ENCODE measurements around the gene CMSS1. TPM values are rescaled to one million over a fixed set of nuclear protein-coding genes. Genes with fewer than 3 reads are reported as not detected.
A peak's percentile ranks its signal among the peaks of the same experiment; 100 is the strongest.

Gene CMSS1
- total and polyA plus RNA-seq, 2 of the 13 experiments (the other 11 are each of a cell fraction or from before 2014, with no cell fraction given): 6.4 to 48.7 TPM

GRCh38 chr3:99901200-99901926, 83.7 kb downstream of the CMSS1 start (continued):
- no peak for TF ChIP-seq ZNF367 (CRISPR knock-in tag; IDR thresholded peaks at IDR 0.05; ENCODE audit: borderline replicate concordance)
- TF ChIP-seq, protein P1, sequence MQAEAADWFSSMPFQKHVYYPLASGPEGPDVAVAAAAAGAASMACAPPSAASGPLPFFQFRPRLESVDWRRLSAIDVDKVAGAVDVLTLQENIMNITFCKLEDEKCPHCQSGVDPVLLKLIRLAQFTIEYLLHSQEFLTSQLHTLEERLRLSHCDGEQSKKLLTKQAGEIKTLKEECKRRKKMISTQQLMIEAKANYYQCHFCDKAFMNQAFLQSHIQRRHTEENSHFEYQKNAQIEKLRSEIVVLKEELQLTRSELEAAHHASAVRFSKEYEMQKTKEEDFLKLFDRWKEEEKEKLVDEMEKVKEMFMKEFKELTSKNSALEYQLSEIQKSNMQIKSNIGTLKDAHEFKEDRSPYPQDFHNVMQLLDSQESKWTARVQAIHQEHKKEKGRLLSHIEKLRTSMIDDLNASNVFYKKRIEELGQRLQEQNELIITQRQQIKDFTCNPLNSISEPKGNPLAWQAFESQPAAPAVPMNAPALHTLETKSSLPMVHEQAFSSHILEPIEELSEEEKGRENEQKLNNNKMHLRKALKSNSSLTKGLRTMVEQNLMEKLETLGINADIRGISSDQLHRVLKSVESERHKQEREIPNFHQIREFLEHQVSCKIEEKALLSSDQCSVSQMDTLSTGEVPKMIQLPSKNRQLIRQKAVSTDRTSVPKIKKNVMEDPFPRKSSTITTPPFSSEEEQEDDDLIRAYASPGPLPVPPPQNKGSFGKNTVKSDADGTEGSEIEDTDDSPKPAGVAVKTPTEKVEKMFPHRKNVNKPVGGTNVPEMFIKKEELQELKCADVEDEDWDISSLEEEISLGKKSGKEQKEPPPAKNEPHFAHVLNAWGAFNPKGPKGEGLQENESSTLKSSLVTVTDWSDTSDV (CRISPR knock-in tag; IDR thresholded peaks at IDR 0.05): no peak
- no peak for TF ChIP-seq ZNF770 (CRISPR knock-in tag; IDR thresholded peaks at IDR 0.05)
- TF ChIP-seq REST (IDR thresholded peaks at IDR 0.05; ENCODE audit: borderline replicate concordance in 1 of 2, low read depth in 1 of 2, low read length in 2 of 2): no peak; a peak in 1 of 4 replicates
- no peak for TF ChIP-seq FOXK2 (IDR thresholded peaks at IDR 0.05)
- TF ChIP-seq, protein P2, sequence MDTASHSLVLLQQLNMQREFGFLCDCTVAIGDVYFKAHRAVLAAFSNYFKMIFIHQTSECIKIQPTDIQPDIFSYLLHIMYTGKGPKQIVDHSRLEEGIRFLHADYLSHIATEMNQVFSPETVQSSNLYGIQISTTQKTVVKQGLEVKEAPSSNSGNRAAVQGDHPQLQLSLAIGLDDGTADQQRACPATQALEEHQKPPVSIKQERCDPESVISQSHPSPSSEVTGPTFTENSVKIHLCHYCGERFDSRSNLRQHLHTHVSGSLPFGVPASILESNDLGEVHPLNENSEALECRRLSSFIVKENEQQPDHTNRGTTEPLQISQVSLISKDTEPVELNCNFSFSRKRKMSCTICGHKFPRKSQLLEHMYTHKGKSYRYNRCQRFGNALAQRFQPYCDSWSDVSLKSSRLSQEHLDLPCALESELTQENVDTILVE (CRISPR knock-in tag; IDR thresholded peaks at IDR 0.05): no peak; the same call in none of the 2 replicates
- TF ChIP-seq SRSF1 (optimal IDR thresholded peaks at IDR 0.05; ENCODE audit: low read depth, low read length): no peak
- no peak for TF ChIP-seq RNF2 (conservative IDR thresholded peaks at IDR 0.05; ENCODE audit: low read depth)
- no peak for TF ChIP-seq ARHGAP35 (CRISPR knock-in tag; IDR thresholded peaks at IDR 0.05; ENCODE audit: borderline replicate concordance)
- TF ChIP-seq ERF (CRISPR knock-in tag; IDR thresholded peaks at IDR 0.05): peak; percentile 63
- TF ChIP-seq ZNF678 (CRISPR knock-in tag; IDR thresholded peaks at IDR 0.05): no peak
- TF ChIP-seq ZNF326 (CRISPR knock-in tag; IDR thresholded peaks at IDR 0.05; ENCODE audit: borderline replicate concordance): no peak
- peak; percentile 47; the same call in 1 of the 2 replicates for TF ChIP-seq ZNF12 (CRISPR knock-in tag; IDR thresholded peaks at IDR 0.05)
- no peak for TF ChIP-seq ZSCAN9 (CRISPR knock-in tag; IDR thresholded peaks at IDR 0.05; ENCODE audit: borderline replicate concordance)
- TF ChIP-seq FOXA1 (IDR thresholded peaks at IDR 0.05): peak; percentile 51; the same call in 1 of the 2 replicates
- peak; percentile 79 for TF ChIP-seq FOXA1 (CRISPR knock-in tag; IDR thresholded peaks at IDR 0.05)
- no peak for TF ChIP-seq KLF15 (CRISPR knock-in tag; IDR thresholded peaks at IDR 0.05; ENCODE audit: borderline replicate concordance)
- TF ChIP-seq TFE3 (CRISPR knock-in tag; IDR thresholded peaks at IDR 0.05): no peak; the same call in 1 of the 2 replicates

Data from HepG2 (cell line).